ENCODE measurements around the gene DYTN. TPM values are rescaled to one million over a fixed set of nuclear protein-coding genes. Genes with fewer than 3 reads are reported as not detected.

Gene DYTN
- total RNA-seq, 1 donor from 2014 or later = not detected

DNA sequence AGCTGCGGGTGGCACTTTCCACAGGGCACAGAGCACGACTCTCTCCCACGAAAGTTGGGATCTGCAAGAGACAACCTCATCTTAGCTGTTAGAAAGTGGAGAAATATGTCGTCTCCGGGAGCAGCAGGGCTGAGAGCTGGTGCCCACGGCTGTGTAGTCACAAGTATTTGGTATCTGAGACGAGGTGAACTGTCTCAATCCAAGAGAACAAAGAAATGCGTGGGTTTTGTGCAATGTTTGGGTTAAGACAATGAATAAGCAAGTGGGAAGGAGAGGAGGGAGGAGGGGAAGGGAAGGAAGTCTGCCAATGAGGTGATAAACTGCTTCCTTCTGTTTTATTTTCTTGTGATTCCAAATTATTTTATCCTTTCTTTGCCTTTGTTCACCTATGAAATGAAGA is 18.0 kb downstream of the DYTN start:
- DNase-seq = no peak

DNA sequence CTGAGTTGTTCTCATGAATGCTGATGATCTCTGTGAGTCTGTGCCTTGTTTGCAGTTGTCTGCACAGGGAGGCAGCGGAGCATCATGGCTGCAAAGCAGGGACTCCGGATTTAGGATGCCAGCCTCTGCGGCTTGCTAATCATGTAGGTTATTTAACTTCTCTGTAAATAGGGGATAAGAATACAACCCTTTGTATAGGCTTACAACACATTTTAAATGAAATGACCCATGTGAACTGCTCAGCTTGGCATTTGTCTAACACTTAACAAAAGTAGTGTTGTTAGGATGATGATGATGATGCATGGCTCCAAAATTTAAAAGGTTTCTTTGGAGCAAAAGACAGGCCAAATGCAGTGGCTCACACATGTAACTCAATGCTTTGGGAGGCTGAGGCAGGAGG is 19.4 kb downstream of the DYTN start:
- DNase-seq = no peak

DNA sequence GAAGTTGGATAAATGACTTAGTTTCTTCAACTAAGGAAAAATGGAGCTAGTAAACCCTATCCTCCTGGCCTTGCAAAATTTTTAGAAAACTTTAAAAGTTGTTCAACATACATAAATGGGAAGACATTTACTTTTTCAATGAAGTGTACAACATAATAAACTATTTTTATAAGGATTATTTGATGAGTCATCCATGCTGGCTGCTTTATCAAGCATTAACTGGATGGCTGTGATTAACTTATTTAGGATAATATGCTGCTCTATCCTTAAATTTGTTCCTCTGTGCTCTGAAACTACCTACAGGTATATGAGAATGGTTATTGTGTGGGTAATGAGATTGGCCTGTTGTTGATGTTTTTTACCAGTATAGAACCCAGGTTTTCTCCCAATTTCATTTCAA is 21.3 kb downstream of the DYTN start:
- DNase-seq = no peak

DNA sequence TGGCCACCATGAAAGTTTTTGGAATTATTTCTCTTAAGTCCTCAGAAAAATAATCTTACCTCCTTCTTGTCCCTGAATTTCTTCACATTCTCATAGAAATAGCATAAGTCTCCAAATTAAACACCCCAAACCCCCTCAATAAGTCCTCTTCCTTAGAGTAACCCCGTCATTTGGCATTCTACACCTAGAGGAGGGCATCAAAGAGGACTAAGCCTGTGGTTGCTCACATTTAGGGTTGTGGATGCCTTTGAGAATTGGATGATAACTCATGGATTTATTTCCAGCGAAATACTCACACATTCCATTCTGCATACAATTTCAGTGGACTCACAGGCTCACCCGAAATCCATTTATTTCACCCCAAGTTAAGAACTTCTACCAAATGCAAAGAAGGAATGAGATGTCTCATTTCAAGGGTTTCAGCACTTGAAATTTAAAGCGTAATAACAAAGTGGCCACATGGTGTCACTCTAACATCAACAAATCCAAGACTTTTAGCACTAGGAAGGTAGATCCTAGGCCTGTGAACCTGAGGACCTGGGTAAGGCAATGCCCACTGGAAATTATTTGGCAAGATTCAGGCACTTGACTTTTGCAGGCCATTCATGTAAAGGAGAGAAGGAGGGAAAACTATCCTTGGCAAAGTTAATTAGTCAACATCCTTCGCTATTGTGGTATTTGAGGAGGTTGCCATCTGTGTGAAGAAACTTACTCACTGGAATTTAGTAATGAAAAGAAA is 24.6 kb downstream of the DYTN start:
- DNase-seq = peak; percentile 76

DNA sequence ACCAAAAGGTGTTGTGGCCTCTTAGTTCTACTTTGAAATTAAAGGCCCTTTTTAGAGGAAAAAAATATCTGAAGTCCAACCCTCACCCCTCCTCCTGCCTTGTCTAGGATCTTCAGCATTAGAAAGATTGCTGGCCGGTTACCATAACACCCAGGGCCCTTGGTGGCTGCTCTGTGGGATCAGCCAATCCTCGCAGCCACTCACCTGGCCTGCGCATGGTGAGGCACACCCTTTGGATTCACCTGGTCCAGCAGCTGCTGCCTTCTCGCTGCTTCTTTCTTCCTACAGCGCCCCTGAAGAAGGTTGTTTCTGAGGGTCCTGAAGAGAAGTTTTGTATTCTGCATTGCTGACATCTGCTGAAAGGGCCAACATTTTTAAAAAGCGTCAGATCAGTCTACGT is 25.2 kb downstream of the DYTN start:
- no peak for DNase-seq

DNA sequence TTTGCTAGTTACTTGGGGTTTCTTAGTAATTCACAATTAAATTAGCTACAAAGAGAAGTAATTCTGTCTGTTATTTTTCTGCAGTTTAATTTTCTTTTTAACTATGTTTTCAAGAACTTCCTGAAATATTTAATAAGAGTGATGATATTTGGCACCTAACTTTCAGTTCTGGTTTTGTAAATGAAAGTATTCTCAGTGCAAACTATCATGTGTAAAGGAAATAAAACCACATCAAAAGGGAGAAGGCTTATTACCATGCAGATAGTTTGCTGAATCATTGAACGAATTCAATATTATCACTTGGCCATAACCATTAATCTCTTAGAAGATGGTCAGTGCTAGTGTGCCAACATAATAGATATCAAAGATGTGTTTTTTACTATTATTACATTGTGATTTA is 29.2 kb downstream of the DYTN start:
- DNase-seq = no peak

DNA sequence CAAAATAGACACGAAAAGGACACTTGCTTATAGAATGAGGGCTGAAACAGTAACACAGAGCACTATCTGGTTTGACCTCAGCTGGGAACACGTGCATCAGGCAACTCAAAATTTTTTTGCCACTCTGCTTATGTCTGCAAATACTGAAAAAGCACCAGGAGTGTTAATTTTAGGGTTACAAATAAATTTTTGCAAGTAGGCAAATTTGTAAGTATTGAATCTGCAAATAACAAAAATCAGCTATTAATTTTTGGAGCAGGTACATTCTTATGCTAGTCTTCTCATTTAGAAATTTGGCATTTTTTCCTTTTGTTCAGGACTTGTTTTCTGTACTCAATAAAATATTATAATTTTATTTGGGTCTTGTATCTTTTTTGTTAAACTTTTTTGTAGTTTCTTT is 29.7 kb downstream of the DYTN start:
- DNase-seq = no peak

DNA sequence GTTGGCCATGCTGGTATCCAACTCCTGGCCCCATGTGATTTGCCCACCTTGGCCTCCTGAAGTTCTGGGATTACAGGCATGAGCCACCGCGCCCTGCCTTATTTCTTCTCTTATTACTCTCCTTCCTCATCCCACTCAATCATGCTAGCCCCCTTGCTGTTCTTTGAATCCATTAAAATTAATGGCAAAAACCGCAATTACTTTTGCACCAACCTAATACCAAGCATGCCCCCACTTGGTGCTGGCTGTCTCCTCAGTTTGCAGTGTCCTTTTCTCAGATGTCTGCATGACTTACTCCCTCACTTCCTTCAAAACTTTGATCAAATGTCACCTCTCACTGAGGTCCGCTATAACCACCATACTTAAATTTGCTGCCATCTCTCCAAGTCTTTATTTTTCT is 34.6 kb downstream of the DYTN start:
- no peak for DNase-seq

DNA sequence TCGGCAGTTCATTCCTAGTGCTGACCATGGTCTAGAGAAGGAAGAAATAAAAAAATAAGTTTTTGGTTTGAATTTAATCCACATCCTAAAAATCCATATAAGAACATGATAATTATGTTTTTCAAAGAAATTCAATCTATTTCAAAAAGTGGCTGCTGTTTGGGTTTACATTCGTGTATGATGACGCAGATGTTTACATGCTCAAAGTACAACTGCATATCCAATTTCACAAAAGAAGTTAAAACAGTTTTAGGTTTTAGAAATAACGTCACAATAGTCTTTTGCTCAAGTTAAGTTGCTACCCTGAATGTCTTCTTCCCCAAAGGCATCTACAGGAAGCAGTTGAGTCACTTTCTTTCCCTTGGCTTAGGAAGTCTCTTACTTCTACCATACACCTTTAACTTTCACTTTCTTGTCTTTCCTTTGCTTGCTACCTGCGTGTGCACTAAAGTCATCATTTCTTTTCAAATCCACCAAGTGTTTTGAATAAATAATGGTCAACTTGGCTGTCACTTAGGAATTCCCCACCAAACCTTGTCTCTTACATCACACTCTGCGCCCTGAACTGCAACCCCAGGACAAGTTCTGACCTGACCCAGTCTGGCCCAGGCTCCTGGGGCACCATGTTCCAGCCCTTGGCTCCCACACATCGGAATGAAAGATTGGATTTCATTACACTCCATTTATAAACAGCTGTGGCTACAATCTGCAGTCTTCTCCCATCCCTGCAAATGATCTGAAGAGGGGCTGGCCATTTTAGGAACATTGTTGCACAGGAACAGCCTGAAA is 47.5 kb downstream of the DYTN start:
- no peak for DNase-seq

DNA sequence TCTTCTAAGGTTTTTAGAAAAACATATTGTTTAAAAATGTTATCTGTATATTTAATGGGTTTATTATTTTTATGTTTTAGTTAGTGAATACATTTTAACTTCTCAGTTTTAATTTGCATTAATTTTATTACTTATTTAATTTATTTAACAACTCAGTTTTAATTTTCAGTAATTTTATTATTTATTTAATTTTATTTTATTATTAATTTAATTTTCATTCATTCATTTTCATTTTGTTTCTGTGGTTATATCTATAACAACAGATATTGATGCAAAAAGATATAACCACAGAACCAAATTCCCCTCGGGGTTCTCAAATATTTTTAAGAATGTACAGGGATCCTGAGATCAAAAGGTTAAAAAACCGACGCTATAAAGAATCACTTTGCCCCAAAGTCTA is 52.9 kb downstream of the DYTN start:
- DNase-seq = no peak

DNA sequence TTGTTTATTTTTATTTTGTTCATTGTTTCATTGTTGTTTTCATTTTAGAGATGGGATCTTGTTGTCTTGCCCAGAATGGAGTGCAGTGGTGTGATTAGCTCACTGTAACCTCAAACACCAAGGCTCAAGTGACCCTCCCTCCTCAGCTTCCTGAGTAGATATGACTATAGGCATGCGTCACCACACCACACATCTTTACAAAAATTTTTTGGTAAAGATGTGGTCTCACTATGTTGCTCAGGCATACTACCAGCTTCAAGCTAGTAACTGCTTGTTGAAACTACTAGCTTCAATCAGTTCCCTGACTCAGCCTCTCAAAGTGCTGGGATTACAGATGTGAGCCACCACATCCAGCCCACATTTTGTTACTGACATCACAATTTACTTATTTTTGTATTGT is 61.1 kb downstream of the DYTN start:
- DNase-seq = no peak

DNA sequence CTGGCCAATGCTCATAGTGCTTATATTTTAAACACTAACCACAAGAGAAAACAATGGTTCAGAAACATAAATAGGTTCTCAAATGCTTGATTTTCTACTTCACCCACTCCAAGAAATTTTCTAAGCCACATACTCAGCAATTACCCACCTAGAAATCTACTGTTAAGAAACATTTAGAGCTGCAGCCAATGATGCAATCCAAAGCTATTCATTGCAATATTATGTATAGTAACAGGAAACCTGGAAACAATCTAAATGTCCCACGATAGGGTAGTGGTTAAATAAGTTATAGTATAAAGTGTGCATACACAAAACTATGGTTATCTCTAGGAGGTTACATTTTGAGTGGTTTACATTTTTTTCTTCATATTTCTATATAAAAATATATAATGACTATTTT is 70.2 kb downstream of the DYTN start:
- no peak for DNase-seq

DNA sequence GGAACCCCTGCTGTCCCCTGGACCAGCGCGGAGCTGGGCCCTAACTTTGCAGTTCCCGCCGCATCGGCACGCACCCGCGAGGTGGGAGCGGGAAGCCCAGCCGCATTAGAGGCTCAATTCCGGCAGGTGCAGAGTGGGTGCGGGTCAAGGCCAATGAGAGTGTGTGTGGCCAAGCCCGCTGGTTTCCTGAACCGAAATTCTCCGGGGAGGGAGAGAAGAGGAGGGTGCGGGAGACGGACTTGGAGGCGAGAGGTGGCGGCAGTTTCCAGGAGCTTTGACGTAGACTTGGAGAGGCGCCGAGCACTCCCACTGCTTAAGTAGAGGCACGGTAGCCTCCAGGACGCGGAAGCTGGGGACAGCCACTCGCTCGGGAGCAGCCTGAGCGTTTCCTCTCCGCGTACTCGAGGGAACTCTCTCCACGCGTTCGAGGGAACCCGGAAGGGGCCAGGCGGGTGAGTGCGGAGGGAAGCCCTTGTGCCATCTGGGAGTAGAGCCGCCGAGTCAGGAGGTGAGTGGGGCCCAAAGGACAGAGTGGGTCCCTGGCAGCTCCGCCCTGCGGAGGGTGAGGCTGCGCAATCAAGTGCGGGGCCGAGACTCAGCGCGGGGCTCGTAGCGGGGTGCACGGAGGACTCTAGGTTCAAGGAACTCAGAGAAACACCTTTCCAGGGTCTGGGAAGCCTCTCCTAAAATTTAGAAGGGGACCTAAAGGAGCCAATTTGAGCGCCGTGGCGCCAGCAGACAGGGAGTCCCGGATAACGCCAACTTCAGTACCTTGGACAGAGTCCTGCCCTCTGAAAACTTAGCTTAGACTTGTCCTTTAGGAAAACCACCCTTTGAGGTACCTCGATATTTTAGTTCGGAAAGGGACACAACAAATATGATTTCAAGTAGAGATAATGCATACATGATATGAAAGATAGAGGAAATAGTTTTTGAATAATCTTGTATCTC is 75.8 kb downstream of the DYTN start, which contains the start of gene FAM237A:
Gene FAM237A, plus strand, starts transcription at position 413 of the 951 bp plus-strand sequence. CDS start 1,750 bp downstream, outside the sequence.
- DNase-seq = peak; percentile 87

DNA sequence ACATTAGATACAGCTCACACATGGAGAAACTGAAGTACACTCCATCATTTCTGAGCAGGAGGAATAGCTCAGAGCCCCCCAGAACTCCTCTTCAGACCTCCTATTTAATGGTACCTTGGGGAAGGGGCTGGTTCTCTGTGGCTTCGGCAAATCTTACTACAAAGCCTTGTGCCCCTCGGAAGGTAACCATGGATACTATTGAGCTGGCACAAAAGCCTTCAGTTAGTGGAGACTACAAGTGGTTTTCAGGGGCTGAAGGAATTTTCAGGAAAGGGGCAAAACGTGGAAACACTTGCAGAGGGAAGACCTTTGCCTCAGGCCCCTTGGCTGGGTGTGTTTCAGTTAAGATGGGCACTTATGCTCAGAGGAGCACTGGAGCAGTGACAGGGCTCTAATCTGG is 77.0 kb downstream of the DYTN start:
- DNase-seq = no peak

DNA sequence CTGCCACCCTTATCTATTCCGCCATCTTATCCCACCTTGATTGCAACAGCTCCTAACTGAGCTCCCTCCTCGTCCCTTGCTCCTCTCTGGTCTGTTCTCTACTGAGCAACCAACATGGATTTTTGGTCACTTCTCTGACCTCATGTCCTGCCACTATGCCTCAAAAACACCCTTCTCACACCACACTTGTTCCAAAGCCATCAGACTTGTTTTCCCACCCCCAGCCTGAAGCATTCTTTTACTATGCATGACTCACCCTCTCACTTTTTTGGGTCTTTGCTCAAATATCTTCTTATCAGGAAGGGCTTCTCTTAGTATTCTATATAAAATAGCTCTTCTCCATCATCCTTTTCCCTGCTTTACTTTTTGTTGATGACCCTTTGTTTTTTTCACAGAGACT is 78.6 kb downstream of the DYTN start:
- no peak for DNase-seq

DNA sequence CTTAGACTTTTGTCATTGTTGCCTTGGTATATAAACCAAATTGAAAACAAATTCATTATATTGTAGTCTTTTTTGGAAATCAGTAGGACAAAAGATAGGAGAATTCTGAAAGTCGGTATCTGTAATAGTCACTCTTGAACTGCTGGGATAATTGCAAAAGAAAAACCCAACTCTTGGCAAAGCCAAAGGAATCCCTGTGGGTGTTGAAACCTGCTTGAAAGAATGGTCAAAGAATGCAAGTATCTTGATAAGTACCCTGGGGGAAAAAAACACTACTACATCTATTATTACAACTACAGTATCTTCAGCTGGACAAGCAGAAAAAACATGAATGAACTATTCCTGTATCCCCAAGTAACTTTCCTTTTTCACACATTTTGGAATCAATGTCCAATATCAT is 83.2 kb downstream of the DYTN start:
- no peak for DNase-seq

DNA sequence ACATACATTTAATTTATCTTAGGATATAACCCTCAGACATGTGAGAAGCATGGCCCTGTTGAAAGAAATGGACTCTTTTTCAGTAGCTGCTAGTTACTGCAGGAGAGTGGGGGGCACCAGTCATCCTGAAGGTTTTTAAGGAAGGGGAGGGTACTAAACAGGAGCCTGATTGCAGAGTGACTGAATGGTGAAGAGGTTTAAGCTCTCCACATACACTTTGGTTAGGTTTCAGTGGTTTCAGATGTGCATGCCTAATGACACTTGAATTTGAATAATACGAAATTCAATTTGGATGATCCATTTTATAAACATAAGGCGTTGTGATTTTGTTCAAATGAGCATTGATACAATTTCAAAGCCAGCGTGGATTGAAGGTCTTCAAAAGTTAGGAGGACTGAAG is 86.9 kb downstream of the DYTN start:
- DNase-seq = no peak

DNA sequence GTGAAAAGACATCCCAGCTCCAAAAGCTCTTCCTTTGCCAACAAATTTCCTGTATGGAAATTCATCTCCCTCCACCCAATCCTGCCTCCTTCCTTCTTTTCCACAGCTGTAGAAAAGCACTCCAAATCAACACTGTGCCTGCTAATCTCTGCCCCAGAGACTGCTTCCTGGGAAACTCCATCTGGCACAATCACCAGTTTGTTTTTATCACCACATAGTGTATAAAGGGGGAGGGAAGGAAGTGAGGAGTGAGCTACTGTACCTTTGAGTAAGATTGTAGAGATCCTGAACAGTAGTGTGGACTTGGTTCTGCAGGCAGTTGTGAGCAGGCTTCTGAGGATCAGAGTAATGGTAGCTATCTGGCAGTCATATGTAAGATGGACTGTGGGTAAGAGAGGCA is 90.6 kb downstream of the DYTN start:
- DNase-seq = no peak

DNA sequence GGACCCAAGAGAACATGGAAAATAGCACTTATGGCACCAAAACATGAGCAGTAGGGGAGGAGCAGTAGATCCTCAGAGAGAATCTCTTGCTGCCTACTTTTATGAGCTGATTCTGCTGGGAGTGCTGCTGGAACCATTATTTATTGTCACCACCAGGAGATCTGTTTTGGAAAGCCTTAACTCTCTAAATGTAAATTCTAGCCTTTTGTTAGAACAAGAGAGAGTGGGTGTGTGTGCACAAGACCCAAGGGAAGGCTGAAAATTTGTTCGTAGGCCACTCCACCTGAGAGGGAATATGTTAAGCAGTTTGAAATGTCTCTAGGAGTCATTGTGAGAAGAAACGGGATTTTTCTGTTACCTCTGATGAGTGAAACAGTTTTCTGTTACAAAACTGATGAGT is 92.1 kb downstream of the DYTN start:
- DNase-seq = no peak

DNA sequence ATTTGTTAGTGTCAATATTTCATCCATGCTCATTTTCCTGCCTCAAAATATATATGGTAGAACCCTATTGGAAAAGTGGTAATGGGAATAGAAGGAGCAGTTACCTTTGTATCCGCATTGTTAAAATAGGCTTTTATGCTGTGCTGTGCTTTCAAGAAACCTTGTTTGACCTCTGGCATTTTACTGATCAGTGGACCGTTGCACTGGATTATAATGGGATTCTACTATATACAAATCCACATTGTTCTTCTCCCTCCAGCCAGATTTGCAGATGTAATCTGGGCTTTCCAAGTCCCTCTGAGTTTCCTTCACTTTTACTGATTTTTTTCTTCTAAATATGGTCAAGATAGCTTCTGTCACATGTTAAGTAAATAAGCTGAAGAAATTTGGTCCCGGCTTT is 99.2 kb downstream of the DYTN start:
- DNase-seq = no peak

DNA sequence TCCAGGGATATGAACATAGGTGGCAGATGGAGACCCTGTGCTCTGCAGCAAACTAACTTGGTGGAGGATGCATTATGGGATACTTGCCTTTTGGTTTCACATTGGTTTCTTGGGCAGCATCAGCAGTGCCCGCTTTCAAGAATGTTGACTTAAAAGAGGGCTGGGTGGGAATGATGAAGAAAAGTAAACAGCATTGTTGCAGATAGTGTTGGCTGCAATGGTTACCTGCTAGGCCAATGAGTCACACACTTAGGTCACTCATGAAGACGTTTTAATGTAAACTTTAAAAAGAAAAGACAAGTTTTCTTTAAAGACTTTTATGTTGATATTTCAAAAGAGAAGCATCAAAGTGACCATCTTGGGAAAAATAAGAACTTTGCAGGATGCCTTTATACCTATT is 102.0 kb downstream of the DYTN start:
- DNase-seq = no peak

DNA sequence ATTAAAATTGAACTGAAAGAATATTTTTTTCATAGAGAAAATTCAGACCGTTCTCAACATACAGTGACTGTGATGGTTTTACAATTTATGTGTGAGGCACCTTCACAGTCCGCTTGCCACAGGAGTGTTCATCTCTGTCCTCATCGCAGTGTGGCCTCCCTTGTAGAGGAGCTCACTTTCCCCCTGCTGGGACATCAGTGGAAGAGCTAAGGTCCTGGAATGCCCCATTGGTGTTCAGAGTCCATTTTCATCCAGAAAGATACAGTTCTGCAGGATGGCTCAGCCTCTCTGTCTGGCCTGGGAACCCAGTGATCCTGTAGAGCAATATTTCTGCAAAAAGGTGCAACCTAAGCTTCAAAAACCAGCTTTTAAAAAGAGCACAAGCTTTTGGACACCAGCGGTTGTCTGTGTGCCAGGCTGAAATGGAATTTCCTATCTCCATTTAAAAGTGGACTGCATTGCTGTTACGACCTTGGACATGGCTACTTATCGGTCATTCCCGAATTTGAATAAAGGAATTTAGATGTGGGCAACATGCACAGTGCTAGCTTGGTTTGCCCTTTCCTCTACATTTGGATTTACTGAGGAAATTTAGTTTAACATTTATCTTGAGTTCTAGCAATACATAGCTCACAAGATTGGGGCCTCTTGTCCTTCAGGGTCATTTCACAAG is 102.6 kb downstream of the DYTN start:
- DNase-seq = no peak

Measured in tongue (tissue), 2 donors.